NCI-H1105 treated with DMSO at 0.1 percent for 48 hours (cell line): Measurements from ENCODE around the gene TAF11L12.
"Not testable (repeated sequence)": the region's sequence is repeated elsewhere in the genome, so short reads cannot be mapped to it uniquely, and the experiment has no call there.

Experiments
- DNase-seq: peaks from one replicate; lab custom pipeline; 2025; lab: John Stamatoyannopoulos, UW

The TAF11L12 gene

DNA sequence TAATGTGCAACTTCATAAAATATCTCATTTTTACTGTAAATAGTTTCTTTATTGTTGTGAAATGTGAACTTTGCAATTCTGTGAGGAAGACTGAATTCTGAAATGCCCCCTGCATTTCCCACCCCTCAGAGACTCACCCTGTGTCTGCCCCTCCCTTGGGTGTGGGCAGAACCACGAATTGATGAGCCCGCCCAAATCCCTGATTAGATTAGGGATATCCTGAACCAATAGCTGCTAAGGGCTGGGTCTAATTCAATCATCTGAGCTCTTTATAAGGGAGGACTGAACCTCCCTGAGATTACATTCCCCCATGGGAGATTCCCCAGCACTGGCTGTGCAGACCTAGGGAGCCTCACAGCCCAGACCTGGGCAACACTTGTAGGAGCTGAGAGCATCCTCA is at the start of gene TAF11L12:
Gene TAF11L12, plus strand, starts transcription at position 301 of the 400 bp plus-strand sequence.
- DNase-seq: not testable (repeated sequence)

DNA sequence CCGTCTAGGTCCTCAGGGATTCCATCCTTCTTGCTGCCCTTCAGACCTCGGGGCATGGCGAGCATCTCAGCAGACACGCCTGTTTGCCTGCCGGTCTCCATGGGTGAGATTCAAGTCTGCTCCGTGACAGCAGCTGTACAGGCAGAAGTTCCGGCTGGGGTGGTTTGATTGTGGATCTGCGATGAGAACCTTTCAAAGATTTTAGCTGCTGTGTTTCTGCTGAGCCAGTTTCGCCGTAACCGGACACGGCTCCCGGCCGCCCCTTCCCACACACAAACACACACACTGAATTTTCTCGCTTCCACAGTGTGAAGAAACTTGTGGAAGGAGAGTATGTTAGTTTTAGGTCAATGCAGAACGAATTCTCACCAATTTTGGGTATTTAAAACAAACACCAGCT is 24.5 kb upstream of the TAF11L12 start, which contains the start of gene TAF11L7:
Gene TAF11L7, minus strand, starts transcription at position 101 of the 400 bp plus-strand sequence.
- DNase-seq: not testable (repeated sequence)

DNA sequence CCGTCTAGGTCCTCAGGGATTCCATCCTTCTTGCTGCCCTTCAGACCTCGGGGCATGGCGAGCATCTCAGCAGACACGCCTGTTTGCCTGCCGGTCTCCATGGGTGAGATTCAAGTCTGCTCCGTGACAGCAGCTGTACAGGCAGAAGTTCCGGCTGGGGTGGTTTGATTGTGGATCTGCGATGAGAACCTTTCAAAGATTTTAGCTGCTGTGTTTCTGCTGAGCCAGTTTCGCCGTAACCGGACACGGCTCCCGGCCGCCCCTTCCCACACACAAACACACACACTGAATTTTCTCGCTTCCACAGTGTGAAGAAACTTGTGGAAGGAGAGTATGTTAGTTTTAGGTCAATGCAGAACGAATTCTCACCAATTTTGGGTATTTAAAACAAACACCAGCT is 19.3 kb upstream of the TAF11L12 start, which contains the start of gene TAF11L8:
Gene TAF11L8, minus strand, starts transcription at position 101 of the 400 bp plus-strand sequence.
- DNase-seq: not testable (repeated sequence)

DNA sequence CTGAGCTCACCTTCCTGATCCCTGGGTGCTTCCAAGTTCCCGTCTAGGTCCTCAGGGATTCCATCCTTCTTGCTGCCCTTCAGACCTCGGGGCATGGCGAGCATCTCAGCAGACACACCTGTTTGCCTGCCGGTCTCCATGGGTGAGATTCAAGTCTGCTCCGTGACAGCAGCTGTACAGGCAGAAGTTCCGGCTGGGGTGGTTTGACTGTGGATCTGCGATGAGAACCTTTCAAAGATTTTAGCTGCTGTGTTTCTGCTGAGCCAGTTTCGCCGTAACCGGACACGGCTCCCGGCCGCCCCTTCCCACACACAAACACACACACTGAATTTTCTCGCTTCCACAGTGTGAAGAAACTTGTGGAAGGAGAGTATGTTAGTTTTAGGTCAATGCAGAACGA is 15.9 kb upstream of the TAF11L12 start, which contains the start of gene TAF11L9:
Gene TAF11L9, minus strand, starts transcription at position 140 of the 400 bp plus-strand sequence.
- DNase-seq: not testable (repeated sequence)

DNA sequence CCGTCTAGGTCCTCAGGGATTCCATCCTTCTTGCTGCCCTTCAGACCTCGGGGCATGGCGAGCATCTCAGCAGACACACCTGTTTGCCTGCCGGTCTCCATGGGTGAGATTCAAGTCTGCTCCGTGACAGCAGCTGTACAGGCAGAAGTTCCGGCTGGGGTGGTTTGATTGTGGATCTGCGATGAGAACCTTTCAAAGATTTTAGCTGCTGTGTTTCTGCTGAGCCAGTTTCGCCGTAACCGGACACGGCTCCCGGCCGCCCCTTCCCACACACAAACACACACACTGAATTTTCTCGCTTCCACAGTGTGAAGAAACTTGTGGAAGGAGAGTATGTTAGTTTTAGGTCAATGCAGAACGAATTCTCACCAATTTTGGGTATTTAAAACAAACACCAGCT is 12.5 kb upstream of the TAF11L12 start, which contains the start of gene TAF11L10:
Gene TAF11L10, minus strand, starts transcription at position 101 of the 400 bp plus-strand sequence.
- not testable (repeated sequence) for DNase-seq

DNA sequence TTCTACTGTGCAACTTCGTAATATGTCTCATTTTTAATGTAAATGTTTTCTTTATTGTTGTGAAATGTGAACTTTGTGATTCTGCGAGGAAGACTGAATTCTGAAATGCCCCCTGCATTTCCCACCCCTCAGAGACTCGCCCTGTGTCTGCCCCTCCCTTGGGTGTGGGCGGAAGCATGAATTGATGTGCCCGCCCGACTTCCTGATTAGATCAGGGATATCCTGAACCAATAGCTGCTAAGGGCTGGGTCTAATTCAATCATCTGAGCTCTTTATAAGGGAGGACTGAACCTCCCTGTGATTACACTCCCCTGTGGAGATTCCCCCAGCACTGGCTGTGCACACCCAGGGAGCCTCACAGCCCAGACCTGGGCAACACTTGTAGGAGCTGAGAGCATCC is 6.3 kb upstream of the TAF11L12 start, which contains the start of gene TAF11L11:
Gene TAF11L11, plus strand, starts transcription at position 304 of the 400 bp plus-strand sequence.
- not testable (repeated sequence) for DNase-seq

DNA sequence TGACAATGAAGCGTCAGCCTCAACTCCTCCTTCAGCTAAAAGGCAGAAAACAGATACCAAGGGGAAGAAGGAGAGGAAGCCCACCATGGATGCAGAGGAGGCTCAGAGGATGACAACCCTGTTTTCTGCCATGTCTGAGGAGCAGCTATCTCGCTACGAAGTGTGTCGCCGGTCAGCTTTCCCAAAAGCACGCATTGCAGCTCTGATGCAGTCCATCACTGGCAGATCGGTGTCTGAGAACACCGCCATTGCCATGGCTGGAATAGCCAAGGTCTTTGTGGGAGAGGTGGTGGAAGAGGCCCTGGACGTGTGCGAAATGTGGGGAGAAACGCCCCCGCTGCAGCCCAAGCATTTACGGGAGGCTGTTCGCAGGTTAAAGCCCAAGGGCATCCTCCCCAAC is 5.2 kb upstream of the TAF11L12 start:
- DNase-seq: no peak

DNA sequence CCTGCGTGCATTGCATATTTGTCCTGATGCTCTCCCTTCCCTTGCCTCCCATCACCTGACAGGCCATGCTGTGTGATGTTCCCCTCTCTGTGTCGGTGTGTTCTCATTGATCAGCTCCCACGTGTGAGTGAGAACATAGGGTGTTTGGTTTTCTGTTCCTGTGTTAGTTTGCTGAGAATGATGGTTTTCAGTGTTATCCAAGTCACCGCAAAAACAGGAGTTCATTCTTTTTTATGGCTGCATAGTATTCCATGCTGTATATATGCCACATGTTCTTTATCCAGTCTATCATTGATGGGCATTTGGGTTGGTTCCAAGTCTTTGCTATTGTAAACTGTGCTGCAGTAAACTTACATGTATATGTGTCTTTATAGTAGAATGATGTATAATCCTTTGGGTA is 2.7 kb upstream of the TAF11L12 start:
- DNase-seq: not testable (repeated sequence)

DNA sequence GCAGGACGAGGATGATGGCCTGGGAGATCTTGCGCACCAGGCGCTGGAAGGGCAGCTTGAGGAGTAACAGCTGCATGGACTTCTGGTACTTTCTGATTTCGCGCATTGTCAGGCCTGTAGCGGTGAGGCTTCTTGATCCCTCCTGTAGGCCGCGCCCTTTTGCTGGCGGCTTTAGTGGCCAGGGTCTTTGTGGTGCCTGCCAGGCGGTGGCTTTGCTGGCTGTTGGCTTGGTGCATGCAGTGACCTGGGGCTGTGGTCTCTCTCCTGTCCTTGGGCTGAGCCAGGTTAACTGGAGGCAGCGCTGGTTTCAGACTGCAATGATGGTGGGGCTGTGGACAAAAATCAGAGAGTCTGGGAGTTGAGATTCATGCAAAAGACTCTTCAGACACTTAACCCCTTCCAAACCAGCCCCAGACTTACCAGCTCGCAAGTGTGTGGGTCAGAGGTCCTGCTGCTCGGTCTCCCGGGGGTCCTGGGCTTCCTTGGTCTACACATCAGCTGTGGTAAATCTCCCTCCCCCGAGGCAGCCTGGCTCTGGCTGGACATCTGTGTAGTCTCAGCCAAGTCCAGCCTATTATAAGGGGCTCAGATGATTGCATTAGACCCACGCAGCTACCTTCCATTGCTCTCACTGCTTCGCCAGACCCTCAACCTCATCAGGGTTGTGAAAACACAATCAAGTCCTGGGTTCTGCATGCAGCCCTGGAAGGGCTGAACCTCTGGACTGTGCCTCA is 4.8 kb downstream of the TAF11L12 start:
- no peak for DNase-seq

DNA sequence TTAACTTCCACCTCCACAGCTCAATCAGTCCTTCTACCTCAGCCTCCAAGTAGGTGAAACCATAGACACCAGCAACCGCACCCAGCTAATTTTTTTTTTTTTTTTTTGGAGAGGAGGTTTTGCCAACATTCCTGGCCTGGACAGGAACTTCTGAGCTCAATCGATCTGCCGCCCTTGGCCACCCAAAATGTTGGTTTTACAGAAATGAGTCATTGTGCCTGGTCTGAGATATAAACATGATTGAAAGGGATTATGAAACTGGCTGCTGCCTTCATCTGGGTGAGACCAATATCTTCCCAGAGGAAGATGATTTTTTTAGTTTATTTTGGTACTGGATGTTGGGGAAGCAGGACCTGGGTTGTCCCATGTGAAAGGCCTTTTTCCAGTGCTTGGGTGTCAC is 9.2 kb downstream of the TAF11L12 start:
- no peak for DNase-seq

DNA sequence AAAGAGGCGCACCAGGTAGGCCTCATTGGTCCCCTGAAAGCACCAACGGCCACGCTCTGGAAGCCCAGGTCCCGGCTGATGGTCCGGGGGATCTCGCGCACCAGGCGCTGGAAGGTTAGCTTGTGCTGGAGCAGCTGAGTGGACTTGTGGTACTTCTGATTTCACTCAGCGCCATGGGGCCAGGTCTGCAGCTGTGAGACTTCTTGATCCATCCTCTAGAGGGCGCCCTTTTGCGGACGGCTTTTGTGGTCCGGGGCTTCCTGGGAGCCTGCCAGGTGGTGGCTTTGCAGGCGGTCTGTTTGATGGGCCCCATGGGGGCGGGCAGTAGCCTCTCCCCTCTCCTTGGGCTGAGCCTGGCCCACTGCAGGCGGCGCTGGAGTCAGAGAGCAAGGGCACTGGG is 10.4 kb downstream of the TAF11L12 start:
- no peak for DNase-seq

DNA sequence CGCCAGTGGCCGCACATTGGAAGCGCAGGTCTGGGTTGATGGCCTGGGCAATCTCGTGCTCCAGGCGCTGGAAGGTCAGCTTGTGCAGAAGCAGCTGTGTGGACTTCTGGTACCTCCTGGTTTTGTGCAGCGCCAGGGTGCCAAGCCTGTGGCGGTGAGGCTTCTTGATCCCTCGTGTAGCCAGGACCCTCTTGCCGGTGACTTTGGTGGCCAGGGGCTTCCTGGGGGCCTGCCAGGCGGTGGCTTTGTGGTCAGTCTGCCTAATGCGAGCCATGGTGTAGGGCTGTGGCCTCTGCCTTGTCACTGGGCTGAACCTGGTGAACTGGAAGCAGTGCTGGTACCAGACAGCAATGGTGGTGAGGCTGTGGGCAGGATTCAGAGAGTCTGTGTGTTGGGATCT is 15.5 kb downstream of the TAF11L12 start:
- no peak for DNase-seq

DNA sequence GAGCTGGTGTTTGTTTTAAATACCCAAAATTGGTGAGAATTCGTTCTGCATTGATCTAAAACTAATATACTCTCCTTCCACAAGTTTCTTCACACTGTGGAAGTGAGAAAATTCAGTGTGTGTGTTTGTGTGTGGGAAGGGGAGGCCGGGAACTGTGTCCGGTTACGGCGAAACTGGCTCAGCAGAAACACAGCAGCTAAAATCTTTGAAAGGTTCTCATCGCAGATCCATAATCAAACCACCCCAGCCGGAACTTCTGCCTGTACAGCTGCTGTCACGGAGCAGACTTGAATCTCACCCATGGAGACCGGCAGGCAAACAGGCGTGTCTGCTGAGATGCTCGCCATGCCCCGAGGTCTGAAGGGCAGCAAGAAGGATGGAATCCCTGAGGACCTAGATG is 21.6 kb downstream of the TAF11L12 start, which contains the start of gene TAF11L13:
Gene TAF11L13, plus strand, starts transcription at position 301 of the 400 bp plus-strand sequence.
- not testable (repeated sequence) for DNase-seq

DNA sequence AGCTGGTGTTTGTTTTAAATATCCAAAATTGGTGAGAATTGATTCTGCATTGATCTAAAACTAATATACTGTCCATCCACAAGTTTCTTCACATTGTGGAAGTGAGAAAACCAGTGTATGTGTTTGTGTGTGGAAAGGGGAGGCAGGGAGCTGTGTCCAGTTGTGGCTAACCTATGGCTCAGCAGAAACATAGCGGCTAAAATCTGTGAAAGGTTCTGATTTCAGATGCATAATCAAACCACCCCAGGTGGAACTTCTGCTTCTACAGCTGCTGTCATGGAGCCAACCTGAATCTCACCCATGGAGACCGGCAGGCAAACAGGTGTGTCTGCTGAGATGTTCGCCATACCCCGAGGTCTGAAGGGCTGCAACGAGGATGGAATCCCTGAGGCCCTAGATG is 24.0 kb downstream of the TAF11L12 start, which contains the start of gene TAF11L14:
Gene TAF11L14, plus strand, starts transcription at position 301 of the 400 bp plus-strand sequence.
- no peak for DNase-seq

DNA sequence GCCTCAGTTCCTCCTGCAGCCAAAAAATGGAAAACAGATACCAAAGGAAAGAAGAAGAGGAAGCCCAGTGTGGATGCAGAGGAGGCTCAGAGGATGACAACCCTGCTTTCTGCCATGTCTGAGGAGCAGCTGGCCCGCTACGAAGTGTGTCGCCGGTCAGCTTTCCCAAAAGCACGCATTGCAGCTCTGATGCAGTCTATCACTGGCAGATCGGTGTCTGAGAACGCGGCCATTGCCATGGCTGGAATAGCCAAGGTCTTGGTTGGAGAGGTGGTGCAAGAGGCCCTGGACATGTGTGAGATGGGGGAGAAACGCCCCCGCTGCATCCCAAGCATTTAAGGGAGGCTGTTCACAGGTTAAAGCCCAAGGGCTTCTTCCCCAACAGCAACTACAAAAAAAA is 39.0 kb downstream of the TAF11L12 start:
- DNase-seq: not testable (repeated sequence)

DNA sequence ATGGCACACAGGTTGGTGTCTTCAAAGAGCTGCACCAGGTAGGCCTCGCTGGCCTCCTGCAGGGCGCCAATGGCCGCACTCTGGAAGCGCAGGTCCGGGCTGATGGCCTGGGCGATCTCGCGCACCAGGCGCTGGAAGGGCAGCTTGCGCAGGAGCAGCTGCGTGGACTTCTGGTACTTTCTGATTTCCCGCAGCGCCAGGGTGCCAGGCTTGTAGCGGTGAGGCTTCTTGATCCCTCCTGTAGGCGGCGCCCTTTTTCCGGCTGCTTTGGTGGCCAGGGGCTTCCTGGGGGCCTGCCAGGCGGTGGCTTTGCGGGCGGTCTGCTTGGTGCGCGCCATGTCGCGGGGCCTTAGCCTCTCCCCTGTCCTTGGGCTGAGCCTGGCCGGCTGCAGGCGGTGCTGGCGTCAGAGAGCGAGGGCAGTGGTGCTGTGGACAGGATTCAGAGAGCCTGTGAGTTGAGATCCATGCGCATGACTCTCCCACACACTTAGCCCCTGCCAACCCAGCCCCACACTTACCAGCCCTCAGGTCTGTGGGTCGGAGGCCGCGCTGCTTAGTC is 45.1 kb downstream of the TAF11L12 start:
- DNase-seq: not testable (repeated sequence)

DNA sequence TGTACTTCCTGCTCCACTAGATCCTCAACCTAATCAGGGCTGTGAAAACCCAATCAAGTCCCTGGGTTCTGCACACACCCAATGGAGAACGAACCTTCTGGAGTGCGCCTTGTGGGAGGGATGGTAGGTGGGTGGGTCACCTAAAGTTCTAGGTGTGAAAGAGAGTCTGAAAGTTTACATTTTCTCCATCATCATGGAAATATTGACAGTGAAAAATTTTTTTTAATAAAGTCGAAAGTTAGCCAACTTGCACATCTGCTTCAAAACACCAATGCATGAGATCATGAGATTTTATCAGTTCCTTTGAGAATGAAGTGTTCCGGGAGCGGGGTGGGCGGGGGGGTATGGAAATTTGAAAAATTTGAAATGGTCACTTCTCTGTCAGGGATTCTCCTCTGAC is 45.7 kb downstream of the TAF11L12 start:
- no peak for DNase-seq
